ENCODE results near the gene EPB41L4B. TPM values are rescaled to one million over a fixed set of nuclear protein-coding genes. Genes with fewer than 3 reads are reported as not detected.

EPB41L4B gene
- total and polyA plus RNA-seq, 2 of the 4 experiments (the other 2 are of a cell fraction), result 0.36 to 0.54 TPM

GRCh38 chr9:109297899-109298298 is 23.0 kb downstream of the EPB41L4B start:
- no CpG with 5 or more reads among the region's 1 CpG for WGBS, 2 experiments (ENCODE audit: extremely low coverage in 2 of 2, insufficient read length in 1 of 2)
- Histone ChIP-seq H2BK20ac (ENCODE audit: low read depth, low read length) (no peak overlapping the region), H3K79me1 (ENCODE audit: low read depth in 1 of 2, low read length in 2 of 2) (no peaks in the 10 kb centered on the region), H4K91ac (ENCODE audit: insufficient read depth, low read depth, low read length) (no peak overlapping the region), H3K36me3 (ENCODE audit: control insufficient read depth, insufficient read depth, low read length) (no peaks in the 10 kb centered on the region), H3K27ac (ENCODE audit: insufficient read depth, low read length) (no peak overlapping the region), H3K4me1 (ENCODE audit: control insufficient read depth, insufficient read depth, low read length) (no peaks in the 10 kb centered on the region), H4K8ac (ENCODE audit: low read depth in 2 of 2, low read length in 2 of 2) (no peak overlapping the region), H2AK5ac (ENCODE audit: low read depth, low read length) (no peak overlapping the region), H2BK120ac (ENCODE audit: low read depth, low read length) (no peak overlapping the region), H3K18ac (ENCODE audit: low read depth, low read length) (no peak overlapping the region), H3K9me1 (ENCODE audit: insufficient read depth, low read length) (no peaks in the 10 kb centered on the region), H2BK5ac (ENCODE audit: low read depth, low read length, poor library complexity, severe bottlenecking) (no peak overlapping the region), H3K9me3 (ENCODE audit: control insufficient read depth, insufficient read depth, low read length) (no peaks in the 10 kb centered on the region), H3K4me3 (ENCODE audit: insufficient read depth, low read depth, low read length) (no peak overlapping the region), H3K56ac (ENCODE audit: extremely low read depth, insufficient read depth, low read length) (no peak overlapping the region), H3K23ac (ENCODE audit: low read depth, low read length) (no peak overlapping the region), H3K9ac (ENCODE audit: low read depth, low read length) (no peak overlapping the region), H2BK15ac (ENCODE audit: low read depth, low read length) (no peak overlapping the region), H2AK9ac (replicated peaks; ENCODE audit: low read depth, low read length, poor library complexity) (no peak overlapping the region), H3K27me3 (ENCODE audit: control insufficient read depth, insufficient read depth, low read length) (peaks cover 37% of the 10 kb centered on the region), H3K4ac (ENCODE audit: low read depth, low read length) (no peak overlapping the region), H4K5ac (ENCODE audit: low read depth, low read length) (no peak overlapping the region), H2AFZ (replicated peaks; ENCODE audit: low read length, poor library complexity) (no peak overlapping the region), H3K14ac (replicated peaks; ENCODE audit: low read depth, low read length) (no peak overlapping the region), H4K20me1 (ENCODE audit: insufficient read depth, low read length) (no peaks in the 10 kb centered on the region), H3K4me2 (ENCODE audit: low read depth, low read length) (no peak overlapping the region)
- dilution Hi-C loops (cut with HindIII; ENCODE audit: low sequenced_read_pairs, unreplicated experiment) (no loop called here), intact Hi-C loops (cut with micrococcal nuclease) (no loop called here), in situ Hi-C loops (cut with MboI; ENCODE audit: low sequenced_read_pairs) (no loop called here)
- ATAC-seq (ENCODE audit: low read depth) (no peak), DNase-seq (peak; percentile 66)
- ChIA-PET POLR2A (ENCODE audit: unreplicated experiment) (no interaction called here), CTCF (interaction anchor here (0.7 to 0.9 kb wide), 2 partner anchors 13 to 44 kb away, joined by 3 to 5 read pairs; no protein-coding TSS in a partner anchor)
- BruUV-seq (replicated peaks), result no TSS peak
- TF ChIP-seq NFE2L2 (IDR thresholded peaks at IDR 0.05; ENCODE audit: low read depth, low read length) (no peak), USF2 (IDR thresholded peaks at IDR 0.05; ENCODE audit: low read depth, low read length) (no peak), MAZ (IDR thresholded peaks at IDR 0.05; ENCODE audit: borderline replicate concordance, low read depth, low read length) (no peak), RAD21 (IDR thresholded peaks at IDR 0.05; ENCODE audit: low read length) (no peak)

Measured in IMR-90 (cell line).